MM.1S (cell line): ENCODE data around the gene TGFBR2.

Experiments
- CTCF ChIP-seq: fragments of 300-600 bp; sonication (generic); IDR thresholded peaks from 2 replicates; pipeline ENCODE4 v1.5.1; 2016; ENCODE audit warnings: antibody characterized with exemption, low read length, mixed read lengths
- EZH2 ChIP-seq: fragments of 300-600 bp; sonication (generic); optimal IDR thresholded peaks from 2 replicates; pipeline ENCODE3; 2017; ENCODE audit warnings: low read depth, mild to moderate bottlenecking, antibody characterized with exemption, low read length, mixed read lengths
- EZH2phosphoT487 ChIP-seq: fragments of 300-600 bp; sonication (generic); IDR thresholded peaks from 2 replicates; pipeline ENCODE4 v1.6.1; 2018; ENCODE audit warnings: antibody characterized with exemption, low read length

GRCh38 chr3:30729512-30729911 is 123.1 kb downstream of the TGFBR2 start:
- TF ChIP-seq CTCF, result no peak
- TF ChIP-seq EZH2phosphoT487, result no peak
- TF ChIP-seq EZH2, result no peak
